Stimulated activated CD8-positive, alpha-beta memory T cell treated with anti-CD3 and anti-CD28 coated beads, Interleukin-12 subunit alpha, Interleukin-12 subunit beta, amount 100 ng/mL, for 1 hour (primary cell): ENCODE data around the gene DACH1.
"Not testable (repeated sequence)": the region's sequence is repeated elsewhere in the genome, so short reads cannot be mapped to it uniquely, and the experiment has no call there.

Experiments used
- DNase-seq: peaks from one replicate; pipeline ENCODE4 v3.0.0-alpha.2; 2020; ENCODE audit warnings: low read depth

Gene DACH1

DNA sequence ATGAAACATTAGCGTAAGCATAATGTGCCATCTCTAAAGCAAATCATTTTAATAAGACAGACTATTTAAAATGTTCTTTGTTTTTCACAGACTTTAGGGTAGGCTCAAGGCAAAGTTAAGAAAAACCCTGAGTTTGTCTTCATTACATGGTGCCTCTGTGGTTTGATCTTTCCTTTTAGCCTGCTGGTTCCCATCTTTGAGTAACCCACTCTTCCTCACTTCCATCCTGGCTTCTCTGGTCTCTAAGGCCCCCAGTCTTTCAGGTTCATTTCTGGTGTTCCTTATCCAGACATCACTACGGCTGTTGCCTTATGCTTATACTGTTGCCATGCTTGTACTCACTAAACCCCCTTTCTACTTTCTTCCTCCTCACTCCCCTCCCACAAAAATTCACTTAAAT is 38.4 kb downstream of the DACH1 start:
- DNase-seq: no peak

GRCh38 chr13:71828117-71828516 is 38.9 kb downstream of the DACH1 start:
- DNase-seq: no peak

DNA sequence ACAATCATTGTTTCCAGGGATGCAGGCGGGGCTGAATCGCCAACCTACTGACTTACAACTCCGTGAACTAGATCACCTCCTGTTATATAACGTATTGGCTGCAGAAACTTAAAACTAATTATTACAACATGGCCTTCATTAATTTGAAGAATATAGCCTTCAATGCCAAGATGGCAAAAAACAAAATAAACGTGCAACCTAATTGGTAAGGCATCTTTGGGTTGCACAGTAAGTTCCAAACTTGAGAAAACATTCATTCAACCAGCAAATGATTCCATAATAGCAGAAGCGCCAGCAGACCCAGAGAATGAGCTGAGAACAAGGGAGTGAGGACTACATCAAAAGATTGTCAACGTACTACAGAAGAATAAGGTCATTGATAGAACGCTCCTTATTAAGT is 39.8 kb downstream of the DACH1 start:
- DNase-seq: no peak

DNA sequence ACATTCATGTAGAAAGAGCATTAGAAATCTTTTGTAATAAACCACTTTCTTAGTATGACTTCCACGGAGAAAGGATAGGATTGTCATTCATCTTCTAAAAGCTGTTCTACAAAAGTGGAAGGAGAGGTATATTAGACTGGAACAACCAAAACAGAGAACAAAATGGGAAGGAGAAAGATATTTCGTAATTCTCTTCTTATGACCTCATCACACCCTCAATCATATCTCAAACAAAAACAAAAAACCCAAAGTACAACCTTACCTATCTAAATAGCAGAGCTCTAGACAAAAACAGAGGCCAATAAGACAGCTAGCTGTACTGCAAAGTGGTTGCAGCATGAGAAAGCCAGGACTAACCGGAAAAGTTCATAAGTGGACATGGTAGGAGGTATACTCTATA is 46.3 kb downstream of the DACH1 start:
- DNase-seq: no peak

- no peak for DNase-seq
Observed at GRCh38 chr13:71817335-71817734, 49.7 kb downstream of the DACH1 start.

DNA sequence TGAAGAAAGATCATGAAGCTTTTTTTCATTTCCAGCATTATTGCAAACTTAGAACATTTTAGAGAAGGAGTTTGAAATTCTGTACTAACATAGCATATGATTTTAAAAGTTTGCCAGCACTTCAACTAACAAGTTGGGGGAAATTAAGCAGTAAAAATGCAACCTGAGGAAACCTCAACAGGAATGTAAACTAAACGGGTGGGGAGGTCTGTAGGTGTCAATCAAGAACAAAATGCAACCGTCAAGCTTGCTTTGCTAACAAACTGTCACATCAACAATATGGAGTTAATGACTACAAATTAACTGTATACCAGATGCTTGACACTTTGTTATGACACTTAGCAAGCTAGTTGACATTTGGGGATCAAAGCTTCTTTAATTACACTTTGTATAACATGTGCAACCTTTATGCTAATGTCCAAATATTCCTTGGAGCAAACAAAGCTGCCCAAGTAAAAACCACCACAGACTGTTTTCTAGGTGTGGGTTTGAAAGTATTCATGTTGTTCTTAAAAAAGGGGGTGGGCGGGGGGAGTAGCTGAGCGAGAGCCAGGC is 52.1 kb downstream of the DACH1 start:
- no peak for DNase-seq

GRCh38 chr13:71813187-71813586 is 53.8 kb downstream of the DACH1 start:
- no peak for DNase-seq

DNA sequence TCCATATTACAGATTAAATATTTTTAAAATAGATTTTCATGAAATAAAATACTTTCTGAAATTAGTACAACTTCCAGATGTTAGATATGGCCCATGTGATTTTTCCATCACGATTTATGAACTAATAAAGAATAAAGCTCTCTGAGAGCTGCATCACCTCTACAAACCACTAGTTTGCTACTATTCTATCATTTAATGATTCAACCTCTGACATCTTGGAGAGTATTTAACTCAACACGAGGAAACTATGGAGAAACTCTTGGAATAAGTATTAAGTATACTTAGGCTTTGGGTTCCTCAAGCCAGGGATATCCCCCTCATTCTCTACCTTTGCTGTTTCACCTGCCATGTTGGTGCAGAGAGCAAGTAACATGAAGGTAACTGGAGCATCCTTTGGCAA is 55.7 kb downstream of the DACH1 start:
- no peak for DNase-seq

DNA sequence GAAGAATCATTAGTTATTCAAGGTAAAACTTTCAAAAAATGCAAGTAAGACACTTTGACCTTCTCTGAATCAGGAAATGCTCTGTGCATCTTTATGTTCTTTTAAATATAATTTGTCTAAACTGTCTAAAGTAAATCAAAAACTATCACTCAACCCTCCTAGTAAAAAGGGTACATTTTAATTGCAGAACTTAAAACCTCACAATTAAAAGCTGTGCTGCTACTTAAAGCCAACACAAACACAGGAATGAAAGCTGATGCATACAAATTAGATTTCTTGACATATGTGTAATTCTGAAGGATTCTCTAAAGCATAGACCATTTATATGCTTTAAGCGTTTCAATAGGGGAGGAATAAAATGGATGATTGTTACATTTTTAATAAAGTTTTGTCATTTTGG is 58.3 kb downstream of the DACH1 start:
- no peak for DNase-seq

DNA sequence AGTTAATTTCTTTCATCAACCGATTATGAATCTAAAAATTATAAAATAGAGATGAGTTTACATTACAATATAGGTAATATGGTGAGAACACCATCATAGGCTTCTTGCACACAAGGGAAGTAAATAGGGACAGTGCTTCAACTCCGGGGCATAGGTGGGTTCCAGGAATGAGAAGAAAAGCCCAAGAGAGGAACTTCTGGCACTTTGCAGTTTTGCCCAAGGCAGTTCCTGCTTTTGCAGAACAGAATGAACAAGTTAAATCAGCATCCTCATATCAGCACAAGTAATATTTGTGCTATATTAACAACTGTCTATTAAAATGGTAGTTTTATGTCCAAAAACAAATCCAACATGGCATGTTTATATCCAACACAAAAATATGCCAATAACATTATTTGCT is 60.1 kb downstream of the DACH1 start:
- no peak for DNase-seq

DNA sequence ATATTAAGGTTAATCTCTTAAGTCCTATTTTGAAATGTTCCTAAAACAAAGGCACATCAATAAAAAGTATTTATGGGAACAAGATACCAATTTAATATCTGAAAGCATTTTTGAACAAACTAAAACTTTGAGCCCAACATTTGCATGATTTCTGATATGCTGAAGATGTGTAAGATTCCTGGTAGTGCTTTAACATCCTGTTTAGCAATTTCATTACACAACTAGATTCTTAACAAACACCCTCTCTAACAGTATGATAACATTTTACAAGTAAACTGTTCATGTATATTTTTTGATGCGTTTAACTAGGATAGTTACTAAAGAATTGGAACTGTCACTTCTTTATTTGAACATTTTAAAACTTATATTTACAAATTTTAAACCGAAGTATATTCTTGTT is 63.9 kb downstream of the DACH1 start:
- no peak for DNase-seq

DNA sequence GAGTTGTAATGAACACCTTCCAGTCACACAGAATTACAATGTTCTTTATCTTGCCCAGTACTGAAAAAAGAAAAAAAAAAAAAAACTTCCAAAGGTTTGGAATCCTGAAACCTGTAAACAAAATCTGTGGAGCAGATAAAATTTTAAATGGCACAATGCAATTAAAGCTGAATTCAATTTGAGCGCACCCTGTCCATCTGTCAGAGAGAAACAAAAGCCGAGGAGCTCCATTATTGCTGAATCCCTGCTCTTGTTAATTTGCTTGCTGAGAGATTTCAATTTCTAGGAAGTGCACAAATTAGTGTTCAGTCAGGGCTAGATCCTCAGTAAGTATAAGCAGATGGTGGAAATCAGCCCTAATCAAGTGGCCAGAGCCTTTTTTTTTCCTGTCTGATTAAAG is 65.2 kb downstream of the DACH1 start:
- no peak for DNase-seq

DNA sequence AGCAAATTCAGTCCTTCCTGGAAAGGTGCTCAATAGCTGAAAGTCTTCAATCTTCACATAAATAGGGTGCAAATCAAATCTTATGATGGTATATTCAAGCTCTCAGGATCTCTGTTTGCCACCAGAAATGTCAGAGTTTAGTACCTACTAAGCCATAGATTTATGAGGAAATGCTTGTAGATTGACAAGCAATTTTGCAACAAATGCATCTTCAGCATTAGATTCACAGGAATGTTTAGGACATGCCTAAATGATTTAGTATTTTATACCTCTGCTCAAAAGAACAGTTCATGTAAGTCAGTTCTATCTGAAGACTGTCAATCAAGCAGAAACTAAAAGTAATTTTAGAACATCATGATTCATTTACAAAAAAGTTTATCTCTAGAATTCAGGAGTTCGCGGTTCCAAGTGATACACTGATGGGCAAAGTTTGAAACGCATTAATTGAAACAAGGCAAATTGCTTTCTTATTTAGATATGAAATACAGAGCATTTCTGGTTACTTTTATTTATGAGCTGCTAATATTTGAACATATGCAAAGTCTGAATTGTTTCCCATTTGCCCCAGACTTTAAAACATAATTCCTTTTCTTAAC is 65.7 kb downstream of the DACH1 start:
- no peak for DNase-seq

DNA sequence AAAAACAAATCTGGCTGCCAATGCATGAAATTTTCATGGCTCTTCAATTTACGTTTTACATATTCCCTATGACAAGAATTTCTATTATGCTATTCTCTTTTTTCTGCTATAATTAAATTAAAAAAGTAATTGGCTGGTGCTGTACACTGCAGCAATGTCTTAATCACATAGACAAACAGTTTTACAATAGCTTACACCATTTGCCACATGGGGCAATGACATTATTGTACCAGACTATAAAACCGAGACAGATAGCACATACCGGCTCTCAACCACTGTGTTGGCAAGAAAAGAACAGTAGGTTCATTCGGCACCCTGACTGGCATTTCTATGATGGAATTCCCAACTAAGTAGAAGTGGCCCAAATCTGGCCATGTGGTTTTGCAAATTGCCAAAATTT is 67.7 kb downstream of the DACH1 start:
- DNase-seq: no peak

DNA sequence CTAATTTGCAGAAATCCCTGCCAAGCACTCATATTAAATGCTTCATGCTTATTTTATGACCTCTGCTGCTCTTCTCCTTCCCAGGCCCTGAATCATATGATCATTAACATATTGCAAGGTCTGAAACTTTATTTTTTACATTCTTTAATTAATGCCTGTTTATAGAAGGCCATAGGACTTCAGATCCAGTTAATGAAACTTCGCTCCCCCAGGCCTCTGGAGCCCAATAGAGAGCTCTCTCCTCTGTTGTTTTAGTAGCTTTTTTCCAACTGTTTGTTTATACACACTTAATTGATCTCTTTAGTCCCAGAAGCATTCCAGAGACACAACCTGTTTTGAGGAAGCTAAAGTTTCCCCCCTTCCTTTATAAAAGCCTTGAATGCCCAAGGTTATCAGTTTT is 68.3 kb downstream of the DACH1 start:
- no peak for DNase-seq

DNA sequence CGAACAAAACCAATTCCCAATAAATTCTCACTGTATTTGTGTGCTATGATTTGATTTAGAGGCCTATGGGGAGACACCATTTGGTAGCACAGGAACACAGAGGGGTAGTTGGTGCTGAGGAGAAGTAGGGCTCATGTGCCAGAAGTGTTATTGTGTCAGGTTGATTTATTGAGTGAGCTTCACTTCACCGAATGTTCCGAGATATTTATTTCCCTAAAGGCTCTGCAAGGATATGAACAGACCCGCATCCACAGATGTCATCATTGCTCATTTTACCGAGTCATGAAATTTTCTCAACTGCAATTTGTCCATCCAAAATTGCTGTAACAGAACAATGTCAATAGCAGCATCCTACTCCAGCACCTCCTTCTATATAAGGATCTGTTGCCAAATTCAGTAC is 69.5 kb downstream of the DACH1 start:
- no peak for DNase-seq

DNA sequence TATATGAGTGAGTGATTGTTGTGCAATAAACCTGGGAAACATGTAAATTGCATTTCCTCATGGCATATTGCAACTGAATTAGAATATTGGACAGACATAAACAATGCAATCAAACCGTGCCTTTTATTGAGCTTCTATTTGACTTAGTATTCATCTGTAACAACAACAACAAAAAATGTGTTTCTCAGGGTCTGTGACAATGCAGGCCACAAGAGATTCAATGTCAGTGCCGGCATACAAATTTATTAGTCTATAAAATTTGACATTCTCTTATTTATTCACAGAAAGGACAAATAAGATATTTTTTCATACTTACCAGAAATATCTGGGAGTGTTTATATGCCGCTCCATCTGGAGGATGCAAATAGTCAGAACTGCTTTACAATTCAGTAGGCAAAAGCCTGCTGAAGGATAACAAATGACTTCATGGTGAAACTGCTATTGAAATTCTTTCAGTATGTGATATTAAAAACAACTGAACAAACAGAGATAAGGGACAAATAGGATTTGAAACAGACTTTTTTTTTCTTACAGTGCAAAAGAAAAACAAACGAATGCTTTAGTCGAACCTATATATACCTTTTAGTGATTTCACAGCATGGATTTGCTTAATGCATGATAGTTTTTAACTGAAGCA is 77.2 kb downstream of the DACH1 start:
- DNase-seq: no peak

DNA sequence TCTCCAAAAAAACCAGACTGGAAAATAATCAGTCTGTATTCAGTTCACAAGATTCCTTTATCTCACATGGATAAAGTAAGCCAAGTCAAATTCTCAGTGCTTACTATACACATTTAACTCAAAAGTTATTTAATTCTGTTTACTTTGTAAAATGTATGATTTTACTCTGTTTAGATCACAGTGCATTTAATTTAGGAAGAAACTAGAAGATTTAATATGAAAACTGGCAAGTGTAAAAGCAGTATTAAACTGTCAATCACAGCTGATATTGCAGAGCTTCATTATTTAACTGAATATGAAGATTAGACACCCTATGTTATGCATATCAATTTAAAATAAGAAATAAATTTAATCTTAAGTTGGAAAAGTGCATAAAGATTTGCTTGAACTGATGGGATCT is 78.0 kb downstream of the DACH1 start:
- no peak for DNase-seq

DNA sequence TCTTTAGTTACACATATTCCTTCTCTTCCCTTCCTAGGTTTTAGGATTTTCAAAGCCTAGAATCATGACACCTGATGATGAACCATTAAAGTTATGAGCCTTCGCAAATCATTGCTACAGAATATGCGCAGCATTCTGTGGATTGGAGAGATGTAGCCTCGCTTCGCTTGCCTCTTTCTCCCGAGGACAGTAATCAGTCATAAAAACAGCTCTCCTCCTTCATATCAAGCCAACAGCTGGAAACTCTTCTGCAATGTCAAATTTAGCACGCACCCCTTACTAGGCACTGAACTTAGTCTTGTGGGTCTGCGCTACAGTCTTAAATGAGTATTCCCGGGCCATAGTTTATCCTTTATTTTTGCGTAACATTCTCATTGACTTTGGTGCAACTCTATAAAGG is 79.6 kb downstream of the DACH1 start:
- no peak for DNase-seq

DNA sequence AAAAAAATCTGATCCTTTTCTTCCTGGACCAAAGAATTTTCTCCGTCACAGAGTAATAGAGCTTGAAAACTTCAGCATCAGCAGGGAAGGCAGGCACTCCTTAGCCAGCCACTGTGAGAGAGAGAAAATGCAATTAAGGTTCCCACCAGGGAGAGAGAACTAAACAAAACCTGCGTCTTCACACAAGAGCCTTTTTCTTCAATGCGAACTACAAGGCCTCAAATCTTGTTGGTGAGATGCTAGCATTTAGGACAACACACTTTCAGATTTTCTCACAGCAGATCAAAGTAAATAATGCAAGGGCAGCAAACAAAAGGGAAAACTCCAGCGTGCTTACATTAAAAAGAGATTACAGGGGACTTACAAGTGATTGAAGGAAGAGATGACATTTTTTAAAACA is 80.1 kb downstream of the DACH1 start:
- DNase-seq: no peak

GRCh38 chr13:71785361-71785760 is 81.6 kb downstream of the DACH1 start:
- no peak for DNase-seq

GRCh38 chr13:71780546-71780945 is 86.5 kb downstream of the DACH1 start:
- DNase-seq: no peak

DNA sequence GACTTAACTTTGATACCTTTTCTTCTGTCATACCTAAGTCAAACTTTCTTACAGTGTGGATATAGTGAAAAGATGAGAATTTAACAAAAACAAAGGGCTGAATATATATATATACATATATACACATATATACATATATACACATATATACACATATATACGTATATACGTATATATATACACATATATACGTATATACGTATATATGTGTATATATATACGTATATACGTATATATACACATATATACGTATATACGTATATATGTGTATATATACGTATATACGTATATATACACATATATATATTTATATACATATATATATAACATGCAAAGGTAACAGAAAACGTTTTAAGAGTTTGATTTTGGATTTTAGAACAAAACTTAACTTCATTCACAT is 88.0 kb downstream of the DACH1 start:
- DNase-seq: not testable (repeated sequence)

DNA sequence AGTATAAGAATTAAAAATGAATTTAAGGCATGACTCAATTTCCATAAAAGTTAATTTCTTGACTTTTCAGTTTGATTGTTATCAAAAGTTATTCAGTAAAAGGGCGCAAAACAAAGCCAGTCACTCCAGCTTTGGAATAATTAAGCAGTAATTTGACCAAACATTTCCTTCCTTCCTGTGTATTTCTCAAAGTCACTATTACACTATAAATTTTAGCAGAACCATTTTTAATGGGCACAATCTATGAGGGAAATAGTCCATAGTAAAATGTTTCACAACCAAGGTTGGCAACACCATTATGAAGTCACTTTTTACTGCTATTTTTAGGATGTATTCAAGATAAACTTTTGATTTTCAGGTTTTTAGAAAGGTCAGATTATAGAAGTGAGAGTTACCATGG is 91.0 kb downstream of the DACH1 start:
- no peak for DNase-seq
